Measurements from ENCODE around the gene TGFBR2. TPM values are rescaled to one million over a fixed set of nuclear protein-coding genes. Genes with fewer than 3 reads are reported as not detected.

The TGFBR2 gene
- total RNA-seq, 1 donor from 2014 or later: 39.9 TPM

DNA sequence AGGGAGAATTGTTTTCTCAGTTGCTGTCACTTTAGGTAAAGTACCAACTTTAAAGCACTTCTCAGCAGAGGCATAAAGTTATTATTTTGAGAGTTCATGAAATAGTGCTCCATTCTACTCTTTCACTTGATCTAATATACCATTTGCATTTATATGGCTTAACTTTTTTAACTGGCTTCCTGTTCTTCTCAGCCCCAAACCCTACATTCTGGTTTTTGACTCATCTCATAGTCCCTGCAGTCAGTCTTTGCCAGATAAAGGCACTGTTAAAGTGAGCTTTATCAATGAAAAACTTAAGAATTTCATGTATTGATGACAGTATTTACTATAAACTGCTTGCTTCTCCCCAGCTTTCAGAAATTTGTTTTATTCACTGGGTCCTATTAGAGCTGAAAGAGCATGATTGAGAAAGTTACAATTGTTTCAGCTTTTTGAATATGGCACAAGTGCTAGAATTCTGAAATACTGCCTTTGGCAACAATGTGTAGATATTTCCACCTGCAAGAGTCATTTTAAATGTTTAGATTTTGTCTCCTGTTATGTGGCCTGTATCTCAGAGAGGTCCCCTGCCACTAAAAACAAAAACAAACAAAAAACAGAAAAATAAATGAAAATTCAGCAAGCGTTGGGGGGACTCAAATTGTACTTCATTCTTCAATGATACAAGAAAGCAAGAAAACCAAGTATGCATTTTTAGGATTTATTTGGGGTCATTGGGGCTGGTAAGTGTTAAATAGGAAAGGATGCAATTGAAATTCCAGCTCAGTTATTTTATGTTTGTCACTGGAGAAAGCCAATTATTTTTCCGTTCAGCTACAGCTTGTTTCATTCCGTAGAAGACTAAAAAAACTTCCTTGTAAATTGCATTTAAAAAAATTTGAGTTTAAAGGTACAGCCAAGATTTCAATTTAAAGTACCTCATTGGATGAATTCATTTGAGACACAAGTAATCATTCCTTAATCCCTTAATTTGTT lies 28.6 kb downstream of the TGFBR2 start:
- H3K4me3 ChIP-seq (ENCODE audit: insufficient read depth, low read depth, low read length): no peak overlapping the region
- Mint-ChIP-seq H3K9me3 (ENCODE audit: unreplicated experiment) (no peaks in the 10 kb centered on the region), H3K27ac (ENCODE audit: unreplicated experiment) (no peak overlapping the region), H3K27me3 (ENCODE audit: low read depth, unreplicated experiment) (no peaks in the 10 kb centered on the region), H3K4me3 (ENCODE audit: unreplicated experiment) (no peak overlapping the region), H3K4me1 (ENCODE audit: low read depth, unreplicated experiment) (peaks cover 19% of the 10 kb centered on the region), H3K36me3 (ENCODE audit: low read depth, unreplicated experiment) (peaks cover 23% of the 10 kb centered on the region)
- no peak for DNase-seq (ENCODE audit: low read depth)
- H3K9ac ChIP-seq (ENCODE audit: low read length): no peak overlapping the region
- TF ChIP-seq EZH2 (IDR thresholded peaks at IDR 0.05; ENCODE audit: insufficient read depth, low read length): no peak
- TF ChIP-seq, protein P1, sequence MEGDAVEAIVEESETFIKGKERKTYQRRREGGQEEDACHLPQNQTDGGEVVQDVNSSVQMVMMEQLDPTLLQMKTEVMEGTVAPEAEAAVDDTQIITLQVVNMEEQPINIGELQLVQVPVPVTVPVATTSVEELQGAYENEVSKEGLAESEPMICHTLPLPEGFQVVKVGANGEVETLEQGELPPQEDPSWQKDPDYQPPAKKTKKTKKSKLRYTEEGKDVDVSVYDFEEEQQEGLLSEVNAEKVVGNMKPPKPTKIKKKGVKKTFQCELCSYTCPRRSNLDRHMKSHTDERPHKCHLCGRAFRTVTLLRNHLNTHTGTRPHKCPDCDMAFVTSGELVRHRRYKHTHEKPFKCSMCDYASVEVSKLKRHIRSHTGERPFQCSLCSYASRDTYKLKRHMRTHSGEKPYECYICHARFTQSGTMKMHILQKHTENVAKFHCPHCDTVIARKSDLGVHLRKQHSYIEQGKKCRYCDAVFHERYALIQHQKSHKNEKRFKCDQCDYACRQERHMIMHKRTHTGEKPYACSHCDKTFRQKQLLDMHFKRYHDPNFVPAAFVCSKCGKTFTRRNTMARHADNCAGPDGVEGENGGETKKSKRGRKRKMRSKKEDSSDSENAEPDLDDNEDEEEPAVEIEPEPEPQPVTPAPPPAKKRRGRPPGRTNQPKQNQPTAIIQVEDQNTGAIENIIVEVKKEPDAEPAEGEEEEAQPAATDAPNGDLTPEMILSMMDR (IDR thresholded peaks at IDR 0.05; ENCODE audit: insufficient read depth, low read depth, low read length): no peak
- H2AFZ ChIP-seq (ENCODE audit: low read depth, low read length): no peak overlapping the region
- no peaks in the 10 kb centered on the region for H3K9me3 ChIP-seq (ENCODE audit: insufficient read depth, low read depth, low read length)
- peaks cover 100% of the 10 kb centered on the region for H3K79me2 ChIP-seq (ENCODE audit: insufficient read depth, low read length)
- no peaks in the 10 kb centered on the region for H3K27me3 ChIP-seq (ENCODE audit: insufficient read depth, low read length)
- no peak overlapping the region for H3K4me2 ChIP-seq (ENCODE audit: low read length)
- H4K20me1 ChIP-seq (ENCODE audit: insufficient read depth, low read length): peaks cover 33% of the 10 kb centered on the region
- peaks cover 12% of the 10 kb centered on the region for H3K4me1 ChIP-seq (ENCODE audit: insufficient read depth, low read length)
- no peak overlapping the region for H3K27ac ChIP-seq (ENCODE audit: low read depth, low read length)
- peaks cover 27% of the 10 kb centered on the region for H3K36me3 ChIP-seq (ENCODE audit: insufficient read depth, low read length)
- FAIRE-seq: no peak

DNA sequence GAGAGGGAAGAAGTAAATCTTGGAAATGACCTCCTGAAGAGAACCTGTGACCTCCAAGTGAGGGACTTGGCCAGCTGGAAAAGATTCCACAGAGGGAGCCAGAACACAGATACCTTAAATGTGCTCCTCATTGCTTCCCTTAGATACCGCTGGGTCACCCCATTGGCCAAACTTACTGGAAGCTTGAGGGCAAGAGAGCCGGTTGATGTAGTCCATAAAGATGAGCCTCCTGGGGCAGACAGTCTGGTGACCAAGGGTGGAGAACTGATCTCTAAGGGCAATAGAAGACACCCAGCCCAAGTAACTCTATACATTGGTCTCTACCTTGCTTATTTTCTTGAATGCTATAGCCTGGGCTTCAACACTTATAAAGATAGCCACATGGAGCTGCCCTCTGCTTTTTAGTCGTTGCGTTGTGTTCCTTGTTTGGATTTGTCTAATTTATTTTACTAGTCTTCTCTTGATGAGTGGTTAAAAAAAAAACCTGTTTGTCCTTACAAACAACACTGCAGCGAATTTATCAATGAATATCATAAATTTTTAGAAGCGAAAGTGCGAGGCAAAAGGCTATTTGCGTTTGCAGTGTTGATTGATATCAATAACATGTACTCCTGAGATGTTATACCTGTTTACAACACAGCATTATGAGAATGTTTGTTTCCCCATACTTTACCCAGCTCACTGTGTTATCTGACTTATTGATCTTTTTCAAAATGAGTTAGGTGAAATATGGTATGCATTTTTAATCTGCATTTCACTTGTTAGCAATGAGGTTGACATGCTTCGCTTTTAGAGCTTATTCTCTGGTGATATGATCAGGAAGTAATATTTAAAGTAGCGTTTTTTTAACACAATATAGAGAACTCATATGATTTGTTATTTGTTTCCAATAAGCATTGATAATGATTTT lies 31.2 kb downstream of the TGFBR2 start:
- Mint-ChIP-seq H3K27me3 (ENCODE audit: low read depth, unreplicated experiment) (no peaks in the 10 kb centered on the region), H3K4me3 (ENCODE audit: unreplicated experiment) (no peak overlapping the region), H3K4me1 (ENCODE audit: low read depth, unreplicated experiment) (peaks cover 14% of the 10 kb centered on the region), H3K36me3 (ENCODE audit: low read depth, unreplicated experiment) (peaks cover 20% of the 10 kb centered on the region), H3K27ac (ENCODE audit: unreplicated experiment) (no peak overlapping the region), H3K9me3 (ENCODE audit: unreplicated experiment) (no peaks in the 10 kb centered on the region)
- FAIRE-seq: no peak
- H4K20me1 ChIP-seq (ENCODE audit: insufficient read depth, low read length): peaks cover 40% of the 10 kb centered on the region
- no peaks in the 10 kb centered on the region for H3K9me3 ChIP-seq (ENCODE audit: insufficient read depth, low read depth, low read length)
- no peak overlapping the region for H3K9ac ChIP-seq (ENCODE audit: low read length)
- H3K4me3 ChIP-seq (ENCODE audit: insufficient read depth, low read depth, low read length): no peak overlapping the region
- H3K27ac ChIP-seq (ENCODE audit: low read depth, low read length): no peak overlapping the region
- no peak overlapping the region for H3K4me2 ChIP-seq (ENCODE audit: low read length)
- peaks cover 100% of the 10 kb centered on the region for H3K79me2 ChIP-seq (ENCODE audit: insufficient read depth, low read length)
- H3K36me3 ChIP-seq (ENCODE audit: insufficient read depth, low read length): peaks cover 16% of the 10 kb centered on the region
- no peak for DNase-seq (ENCODE audit: low read depth)
- no peak overlapping the region for H2AFZ ChIP-seq (ENCODE audit: low read depth, low read length)
- no peaks in the 10 kb centered on the region for H3K4me1 ChIP-seq (ENCODE audit: insufficient read depth, low read length)
- H3K27me3 ChIP-seq (ENCODE audit: insufficient read depth, low read length): no peaks in the 10 kb centered on the region
- TF ChIP-seq EZH2 (IDR thresholded peaks at IDR 0.05; ENCODE audit: insufficient read depth, low read length): no peak
- TF ChIP-seq, protein P1 (IDR thresholded peaks at IDR 0.05; ENCODE audit: insufficient read depth, low read depth, low read length): no peak
